HG03342 (cell line): ENCODE results near the gene PUS7L.

Source experiments
- ATAC-seq: cut with Tn5 transposase; IDR thresholded peaks from one replicate; pipeline ENCODE4 v1.9.1; 2021; ENCODE audit warnings: mild to moderate bottlenecking, moderate library complexity; ENCODE audit not compliant: unreplicated experiment

The PUS7L gene

GRCh38 chr12:43669373-43669772 lies 89.2 kb downstream of the PUS7L start:
- no peak for ATAC-seq
